Endothelial cell of umbilical vein (primary cell): ENCODE results near the gene CRIM1. TPM values are rescaled to one million over a fixed set of nuclear protein-coding genes. Genes with fewer than 3 reads are reported as not detected.

ENCODE experiments used
- BruUV-seq: library from RNA; stranded (reverse); fragments of 400-500 nt; replicated peaks from 2 replicates; lab custom pipeline; 2021; lab: Mats Ljungman, UMichigan
- CTCF ChIA-PET: fragments of 300-600, 350-600 bp; sonication (Branson Sonifier 250); formaldehyde crosslinking; loops from one replicate; lab custom pipeline; 2021; ENCODE audit warnings: antibody characterized with exemption, inconsistent platforms; lab: Charles Lee
- POLR2A ChIA-PET: fragments of 300-600, 350-600 bp; sonication (Branson Sonifier 250); formaldehyde crosslinking; loops from one replicate; lab custom pipeline; 2021; ENCODE audit warnings: antibody characterized with exemption, inconsistent platforms; lab: Charles Lee
- DNase-seq: peaks from one replicate; pipeline ENCODE4 v3.0.0-alpha.2; 2011; ENCODE audit warnings: low read depth, low spot score
- FAIRE-seq: peaks from 2 replicates; lab custom pipeline; 2011; peaks lifted over from hg19 to GRCh38; lab: Jason Lieb, UNC
- H2AFZ ChIP-seq: 2 replicates; pipeline ENCODE4 v1.6.0; 2012; ENCODE audit warnings: low read depth, low read length, control low read depth, inconsistent platforms
- H3K27ac ChIP-seq: 2 replicates; pipeline ENCODE4 v1.5.1; 2011; ENCODE audit warnings: low read depth, mild to moderate bottlenecking, control low read depth, low read length, moderate library complexity; ENCODE audit not compliant: insufficient read depth
- H3K27me3 ChIP-seq, 2 experiments: 2 replicates each; pipeline versions ENCODE4 v1.6.0 to v1.6.1; 2011; ENCODE audit warnings: low read length in 2 of 2, mixed read lengths in 1 of 2; ENCODE audit not compliant: control insufficient read depth in 2 of 2, insufficient read depth in 2 of 2
- H3K36me3 ChIP-seq, 2 experiments: 2 replicates in 1 of 2; 3 replicates in 1 of 2; pipeline ENCODE4 v1.5.1; 2011; ENCODE audit warnings: low read length in 2 of 2, mild to moderate bottlenecking in 1 of 2, moderate library complexity in 1 of 2; ENCODE audit not compliant: control insufficient read depth in 2 of 2, insufficient read depth in 2 of 2; ENCODE audit errors: extremely low read depth in 1 of 2
- H3K4me1 ChIP-seq: 3 replicates; pipeline ENCODE4 v1.5.1; 2011; ENCODE audit warnings: mild to moderate bottlenecking, low read length; ENCODE audit not compliant: control insufficient read depth, insufficient read depth; ENCODE audit errors: extremely low read depth
- H3K4me2 ChIP-seq: 2 replicates; pipeline ENCODE4 v1.6.1; 2011; ENCODE audit warnings: low read length, control low read depth, mixed read lengths; ENCODE audit not compliant: insufficient read depth
- H3K4me3 ChIP-seq, 3 experiments: fragments of 200-600 bp in 1 of 3; sonication (generic), shearing (Covaris generic) in 1 of 3; replicated peaks in 1 of 3; 2 replicates each; pipeline ENCODE4 v1.5.1; 2011 to 2016; ENCODE audit warnings: control low read depth in 3 of 3, low read length in 3 of 3, mild to moderate bottlenecking in 2 of 3, inconsistent platforms in 1 of 3, low read depth in 1 of 3, moderate library complexity in 1 of 3; ENCODE audit not compliant: insufficient read depth in 1 of 3
- H3K79me2 ChIP-seq: 2 replicates; pipeline ENCODE4 v1.6.0; 2012; ENCODE audit warnings: low read length, inconsistent platforms; ENCODE audit not compliant: control insufficient read depth, insufficient read depth
- H3K9ac ChIP-seq: replicated peaks from 2 replicates; pipeline ENCODE3; 2011; ENCODE audit warnings: low read length, control low read depth; ENCODE audit not compliant: insufficient read depth; ENCODE audit errors: extremely low read depth
- H3K9me1 ChIP-seq: replicated peaks from 3 replicates; pipeline ENCODE4 v1.6.0; 2011; ENCODE audit warnings: mild to moderate bottlenecking, low read length; ENCODE audit not compliant: control insufficient read depth, insufficient read depth; ENCODE audit errors: extremely low read depth
- H3K9me3 ChIP-seq: replicated peaks from 2 replicates; pipeline ENCODE4 v1.5.1; 2012; ENCODE audit warnings: low read length, inconsistent platforms; ENCODE audit not compliant: control insufficient read depth, insufficient read depth
- H4K20me1 ChIP-seq: replicated peaks from 2 replicates; pipeline ENCODE3; 2011; ENCODE audit warnings: mild to moderate bottlenecking, low read length; ENCODE audit not compliant: control insufficient read depth, insufficient read depth; ENCODE audit errors: extremely low read depth
- CTCF ChIP-seq, 2 donors: IDR thresholded peaks; 1 replicate in 1 of 2; 2 replicates in 1 of 2; pipeline ENCODE4 v1.5.1; 2011; ENCODE audit warnings: low read length in 2 of 2, mild to moderate bottlenecking in 2 of 2, moderate library complexity in 2 of 2, control low read depth in 1 of 2, inconsistent platforms in 1 of 2, low read depth in 1 of 2; ENCODE audit not compliant: insufficient read depth in 1 of 2; ENCODE audit errors: extremely low read depth in 1 of 2
- FOS ChIP-seq: IDR thresholded peaks from 2 replicates; pipeline ENCODE4 v1.6.1; 2011; ENCODE audit warnings: mild to moderate bottlenecking, low read length, moderate library complexity, borderline replicate concordance; ENCODE audit not compliant: insufficient read depth
- GATA2 ChIP-seq: IDR thresholded peaks from 2 replicates; pipeline ENCODE4 v1.7.0; 2011; ENCODE audit warnings: low read depth, mild to moderate bottlenecking, moderate library complexity, mixed read lengths, low read length; ENCODE audit not compliant: insufficient read length, insufficient read depth
- POLR2AphosphoS5 ChIP-seq: IDR thresholded peaks from 2 replicates; pipeline ENCODE4 v1.6.1; 2012; ENCODE audit warnings: low read depth, mild to moderate bottlenecking, control low read depth, low read length, moderate library complexity; ENCODE audit not compliant: insufficient read depth
- dilution Hi-C: fragments of 300-500 bp; cut with MboI; formaldehyde crosslinking; loops from one replicate; pipeline ENCODE4 v1.15.0; 2019; ENCODE audit warnings: low sequenced_read_pairs; ENCODE audit not compliant: extremely low pct_ligation_motif_present
- intact Hi-C: fragments of 100-400 bp; cut with micrococcal nuclease; formaldehyde crosslinking; loops from one replicate; pipeline ENCODE4 v1.10.0; 2022
- polyA plus RNA-seq, 4 experiments: library from polyadenylated mRNA; depleted of rRNA in 3 of 4; stranded (reverse) in 3 of 4; unstranded in 1 of 4; fragments of >200 nt; gene quantifications; 2 replicates each; pipeline versions ENCODE4 v1.2.1 to v1.2.3, GENCODE V29; 2011 to 2012; ENCODE audit warnings: missing spikeins in 1 of 4
- total RNA-seq: library from RNA; stranded (reverse); gene quantifications from 2 replicates; pipeline ENCODE4 v1.2.3, GENCODE V29; 2021

Gene CRIM1
- total and polyA plus RNA-seq, 2 donors (not counting 3 experiments of a cell fraction or from before 2014, with no cell fraction given): 422 to 649 TPM

GRCh38 chr2:36453652-36454051, 98.1 kb downstream of the CRIM1 start:
- FAIRE-seq: no peak
- ChIA-PET POLR2A (no interaction called here), CTCF (interaction anchor here (2.7 kb wide), 1 partner anchor 41 kb away, joined by 8 read pairs; no protein-coding TSS in a partner anchor)
- H3K4me3 ChIP-seq: no peak overlapping the region
- no peaks in the 10 kb centered on the region for H3K9me3 ChIP-seq
- H3K4me2 ChIP-seq: no peak overlapping the region
- no peak overlapping the region for H2AFZ ChIP-seq
- no peaks in the 10 kb centered on the region for H3K27me3 ChIP-seq
- no peaks in the 10 kb centered on the region for H4K20me1 ChIP-seq
- no peaks in the 10 kb centered on the region for H3K9me1 ChIP-seq
- BruUV-seq: no TSS peak
- dilution Hi-C loops: no loop called here
- intact Hi-C loops: no loop called here
- DNase-seq: no peak
- H3K9ac ChIP-seq: no peak overlapping the region
- peaks cover 17 to 30% of the 10 kb centered on the region in 2 experiments for H3K36me3 ChIP-seq
- peak overlapping the region; percentile 82 for H3K27ac ChIP-seq
- TF ChIP-seq GATA2: no peak
- peak; percentile 20 for TF ChIP-seq FOS
- peaks cover 83% of the 10 kb centered on the region for H3K79me2 ChIP-seq
- H3K4me1 ChIP-seq: peaks cover 99% of the 10 kb centered on the region

- Histone ChIP-seq H3K9me3 (no peaks in the 10 kb centered on the region), H3K9me1 (no peaks in the 10 kb centered on the region), H3K27me3 (no peaks in the 10 kb centered on the region), H3K36me3 (peaks cover 15 to 25% of the 10 kb centered on the region in 2 experiments), H3K4me2 (peak overlapping the region; percentile 16), H3K9ac (no peak overlapping the region), H4K20me1 (no peaks in the 10 kb centered on the region), H2AFZ (no peak overlapping the region), H3K27ac (peak overlapping the region; percentile 82), H3K4me3 (no peak overlapping the region), H3K79me2 (peaks cover 81% of the 10 kb centered on the region), H3K4me1 (peaks cover 99% of the 10 kb centered on the region)
- ChIA-PET POLR2A (interaction anchor here (0.6 kb wide), 1 partner anchor 48 kb away, joined by 12 read pairs; no protein-coding TSS in a partner anchor), CTCF (interaction anchor here (0.7 to 6.9 kb wide), 2 partner anchors 31 to 103 kb away, joined by 3 to 70 read pairs; no protein-coding TSS in a partner anchor)
- no TSS peak for BruUV-seq
- TF ChIP-seq POLR2AphosphoS5 (no peak), CTCF (IDR thresholded peaks at IDR 0.05; ENCODE audit: extremely low read depth in 1 of 2, insufficient read depth in 1 of 2, low read depth in 1 of 2, low read length in 2 of 2) (no peak), FOS (peak; percentile 60), GATA2 (peak; percentile 65)
- dilution Hi-C loops: no loop called here
- FAIRE-seq (peak; percentile 50), DNase-seq (no peak)
- intact Hi-C loops: no loop called here
These were observed 99.4 kb downstream of the CRIM1 start for GRCh38 chr2:36455011-36455410.
